ENCODE results near the gene CR1.

GRCh38 chr1:207459008-207459407 is 36.9 kb upstream of the CR1 start:
- TF ChIP-seq POLR2AphosphoS5 (IDR thresholded peaks at IDR 0.05; ENCODE audit: insufficient read depth, low read depth, low read length) (no peak), CTCF (IDR thresholded peaks at IDR 0.05; ENCODE audit: extremely low read depth in 1 of 2, insufficient read depth in 1 of 2, low read depth in 1 of 2, low read length in 2 of 2) (no peak), EZH2 (IDR thresholded peaks at IDR 0.05; ENCODE audit: borderline replicate concordance, low read depth, low read length, severe bottlenecking) (no peak), POLR2A (IDR thresholded peaks at IDR 0.05; ENCODE audit: low read depth, low read length) (no peak), FOS (IDR thresholded peaks at IDR 0.05; ENCODE audit: borderline replicate concordance, insufficient read depth, low read length) (no peak), MAX (IDR thresholded peaks at IDR 0.05; ENCODE audit: insufficient read depth, insufficient read length) (no peak), GATA2 (IDR thresholded peaks at IDR 0.05; ENCODE audit: insufficient read depth, insufficient read length, low read depth, low read length) (no peak), JUN (IDR thresholded peaks at IDR 0.05; ENCODE audit: borderline replicate concordance, insufficient read depth, insufficient read length, low read depth) (no peak), MYC (IDR thresholded peaks at IDR 0.05; ENCODE audit: low read depth, low read length) (no peak)
